HG03064 (cell line): Measurements from ENCODE around the gene COG7.
"Not testable (repeated sequence)": the region's sequence is repeated elsewhere in the genome, so short reads cannot be mapped to it uniquely, and the experiment has no call there.

Source experiments
- ATAC-seq: cut with Tn5 transposase; IDR thresholded peaks from one replicate; pipeline ENCODE4 v1.9.1; 2021; ENCODE audit warnings: low read depth; ENCODE audit not compliant: unreplicated experiment

Gene COG7

DNA sequence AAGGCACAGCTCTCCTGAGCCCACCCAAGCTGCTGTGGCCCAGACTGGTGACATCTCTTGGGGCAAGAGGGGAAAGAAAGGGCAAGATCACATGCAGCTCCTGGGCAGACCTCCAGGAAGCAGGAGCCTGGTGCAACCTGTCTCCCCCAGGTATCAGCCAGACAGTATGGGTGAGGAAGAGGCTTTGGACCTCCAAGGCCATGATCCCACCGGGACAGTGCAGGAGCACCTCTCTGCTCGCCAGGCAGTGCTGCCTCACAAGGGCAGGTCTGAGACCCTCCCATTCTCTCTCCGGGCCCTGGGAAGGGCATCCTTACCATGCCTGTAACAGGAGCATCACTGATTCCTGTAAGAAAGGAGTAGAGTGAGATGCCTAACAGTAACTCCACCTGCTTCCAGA, 25.6 kb upstream of the COG7 start:
- ATAC-seq = no peak

DNA sequence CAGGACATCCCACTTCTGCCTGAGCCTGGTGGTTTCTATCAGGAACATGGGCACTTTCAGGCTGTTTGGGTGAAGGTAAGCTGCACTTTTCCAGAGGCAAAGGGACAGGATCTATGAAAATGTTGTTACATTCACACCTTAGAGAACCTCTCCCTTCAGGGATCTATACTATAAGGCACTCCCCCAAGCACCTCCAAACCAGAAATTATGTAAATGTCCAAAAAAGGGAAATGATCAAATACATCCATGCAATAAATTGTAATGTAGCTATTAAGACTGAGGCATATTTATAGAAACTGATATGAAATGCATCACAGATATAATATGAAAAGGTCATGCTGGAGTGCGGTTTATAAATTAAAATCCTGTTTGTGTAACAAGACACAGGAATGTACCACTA, 23.3 kb upstream of the COG7 start:
- no peak for ATAC-seq

DNA sequence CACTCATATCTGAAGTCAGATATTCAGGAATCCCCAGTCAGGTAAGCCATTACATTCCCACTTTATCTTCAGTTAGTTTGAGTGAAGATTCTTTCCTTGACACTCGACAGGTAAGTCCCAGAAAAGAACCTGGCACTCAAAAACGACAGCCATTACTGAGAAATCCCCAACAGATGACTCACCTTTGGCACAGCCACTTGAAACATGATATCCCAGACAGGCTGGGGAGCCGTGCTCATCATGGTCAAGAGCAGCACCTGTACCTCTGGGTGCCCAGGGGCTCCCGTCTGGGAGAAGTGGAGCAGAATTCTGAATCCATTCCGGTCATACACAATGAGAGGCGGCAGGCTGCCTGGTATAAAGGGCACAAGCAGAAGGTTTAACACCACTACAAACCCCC, 16.8 kb upstream of the COG7 start:
- no peak for ATAC-seq

DNA sequence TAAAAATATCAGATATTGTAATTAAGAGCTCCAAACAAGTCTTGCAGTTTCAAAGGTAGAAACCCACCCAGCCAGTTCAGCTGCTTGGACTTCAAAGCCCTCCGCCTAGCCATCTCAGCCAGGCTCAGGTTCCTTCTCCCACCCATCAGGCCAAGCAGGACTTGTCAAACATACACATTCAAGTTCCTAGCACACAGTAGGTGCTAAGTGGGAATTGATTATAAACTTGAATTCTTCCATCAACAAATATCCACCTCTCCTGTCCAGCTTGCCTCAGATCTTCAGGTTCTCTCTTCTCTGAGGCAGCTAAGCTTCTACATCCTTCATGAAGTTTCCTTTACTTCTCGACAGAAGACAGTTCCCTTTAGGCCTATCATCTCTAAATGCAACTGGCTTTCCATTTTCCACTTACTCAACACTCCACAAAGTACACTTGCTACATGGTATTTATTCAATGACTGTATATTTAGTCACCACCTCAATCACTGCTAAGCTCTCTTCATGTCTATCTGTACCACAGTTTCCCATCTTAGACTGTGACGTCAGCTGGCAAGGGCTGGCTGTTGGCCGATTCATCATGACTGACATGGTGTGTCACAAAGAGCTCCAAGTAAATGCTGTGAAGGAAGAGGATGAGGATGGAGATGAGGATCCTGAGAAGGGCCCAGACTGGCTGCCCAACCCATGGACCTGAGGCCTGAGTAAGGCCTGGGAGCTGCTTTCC, 13.3 kb upstream of the COG7 start:
- no peak for ATAC-seq

DNA sequence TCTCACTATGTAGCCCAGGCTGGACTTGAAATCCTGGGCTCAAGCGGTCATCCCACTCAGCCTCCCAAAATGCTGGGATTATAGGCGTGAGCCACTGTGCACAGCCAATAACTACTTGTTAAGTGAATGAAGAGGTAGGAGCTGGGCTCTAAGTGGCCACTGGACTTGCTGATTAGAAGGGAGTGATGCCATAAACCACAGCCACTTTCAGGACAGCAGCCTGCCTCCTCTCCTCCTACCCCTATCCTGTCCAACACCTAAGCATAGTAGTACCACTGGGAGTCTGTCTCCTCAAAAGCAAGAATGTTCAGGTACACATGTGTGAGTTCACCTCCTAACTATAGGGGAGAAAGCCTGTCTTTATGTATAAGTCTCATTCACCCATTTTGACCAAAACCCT, 12.2 kb upstream of the COG7 start:
- no peak for ATAC-seq

DNA sequence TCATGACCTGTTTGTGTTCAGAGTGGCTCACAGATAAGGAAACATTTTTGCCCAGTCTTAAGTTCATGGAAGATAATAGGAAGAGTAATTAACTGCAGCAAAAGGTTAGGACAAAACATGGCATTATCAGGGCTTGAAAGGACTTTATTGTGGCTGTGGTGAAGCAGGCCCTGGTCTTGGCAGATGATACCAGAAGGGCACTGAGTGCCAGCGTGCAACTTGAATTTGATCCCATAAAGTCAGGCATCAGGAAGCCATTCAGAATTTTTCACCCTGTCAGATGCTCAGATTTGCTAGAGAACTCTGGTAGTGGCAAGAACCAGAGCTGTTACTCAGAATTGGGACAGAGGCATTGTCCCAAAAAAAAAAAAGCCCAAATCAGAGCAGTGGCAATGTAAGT, 11.2 kb upstream of the COG7 start:
- ATAC-seq = no peak

DNA sequence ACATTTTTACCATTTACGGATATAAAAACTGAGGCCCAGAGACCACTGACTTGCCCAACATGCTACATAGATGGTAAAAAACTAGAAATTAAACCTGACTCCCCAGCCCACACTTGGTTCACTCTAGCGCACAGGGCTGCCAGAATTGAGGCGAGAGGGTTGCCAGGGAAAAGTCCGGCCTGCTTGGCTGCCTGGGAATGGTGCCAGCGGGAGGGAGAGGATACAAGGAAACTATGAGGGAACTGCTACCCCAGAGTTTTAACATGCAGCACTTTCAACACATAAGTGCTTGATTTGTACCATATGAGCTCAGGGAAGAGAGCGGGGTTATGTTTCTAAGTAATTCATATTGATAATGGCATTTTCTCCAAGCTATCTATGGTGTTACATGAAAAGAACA, 10.0 kb upstream of the COG7 start:
- ATAC-seq = not testable (repeated sequence)

DNA sequence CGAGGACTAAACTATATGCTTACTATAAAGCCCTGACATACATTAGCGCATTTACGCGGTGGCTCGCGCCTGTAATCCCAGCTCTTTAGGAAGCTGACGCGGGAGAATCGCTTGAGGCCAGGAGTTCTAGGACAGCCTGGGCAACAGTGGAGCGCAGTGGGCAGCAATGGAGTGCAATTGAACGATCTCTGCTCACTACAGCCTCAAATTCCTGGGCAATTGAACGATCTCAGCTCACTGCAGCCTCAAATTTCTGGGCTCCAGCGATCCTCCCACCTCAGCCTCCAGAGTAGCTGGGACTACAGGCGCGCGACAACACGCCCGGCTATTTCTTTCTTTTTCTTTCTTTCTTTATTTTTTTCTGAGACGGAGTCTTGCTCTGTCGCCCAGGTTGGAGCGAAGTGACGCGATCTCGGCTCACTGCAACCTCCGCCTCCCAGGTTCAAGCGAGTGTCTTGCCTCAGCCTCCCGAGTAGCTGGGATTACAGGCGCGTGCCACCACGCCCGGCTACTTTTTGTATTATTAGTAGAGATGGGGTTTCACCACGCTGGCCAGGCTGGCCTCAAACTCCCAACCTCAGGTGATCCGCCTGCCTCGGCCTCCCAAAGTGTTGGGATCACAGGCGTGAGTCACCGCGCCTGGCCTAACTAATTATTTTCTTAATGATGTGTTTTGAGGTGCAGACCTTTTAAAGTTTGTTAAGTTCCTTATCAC, 506 bp upstream of the COG7 start:
- ATAC-seq = no peak

DNA sequence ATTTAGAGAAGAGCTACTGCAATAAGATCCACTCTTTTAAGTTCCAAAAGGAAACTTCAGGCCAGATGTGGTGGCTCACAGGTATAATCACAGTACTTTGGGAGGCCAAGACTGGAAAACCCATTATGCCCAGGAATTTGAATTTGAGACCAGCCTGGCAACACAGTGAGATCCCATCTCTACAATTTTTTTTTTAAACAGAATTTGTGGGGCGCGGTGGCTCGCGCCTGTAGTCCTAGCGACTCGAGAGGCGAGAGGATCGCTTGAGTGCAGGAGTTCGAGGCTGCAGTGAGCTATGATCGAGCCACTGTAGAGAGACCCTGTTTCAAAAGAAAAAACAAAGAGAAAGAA, 793 bp downstream of the COG7 start:
- no peak for ATAC-seq

DNA sequence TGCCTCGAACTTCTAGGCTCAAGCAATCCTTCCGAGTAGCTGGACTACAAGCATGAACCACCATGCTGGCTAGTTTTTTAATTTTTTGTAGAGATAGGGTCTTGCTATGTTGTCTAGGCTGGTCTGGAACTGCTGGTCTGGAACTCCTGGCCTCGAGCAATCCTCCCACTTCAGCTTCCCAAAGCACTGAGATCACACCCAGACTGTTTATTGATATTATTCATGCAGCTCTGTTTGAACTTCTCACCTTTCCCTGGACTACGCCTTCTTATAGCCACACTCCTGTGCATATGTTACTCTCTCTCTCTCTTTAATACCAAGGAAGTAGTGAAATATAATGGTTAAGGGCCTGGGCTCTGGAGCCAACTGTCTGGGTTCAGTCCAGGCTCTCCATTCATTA, 4.6 kb downstream of the COG7 start:
- no peak for ATAC-seq

DNA sequence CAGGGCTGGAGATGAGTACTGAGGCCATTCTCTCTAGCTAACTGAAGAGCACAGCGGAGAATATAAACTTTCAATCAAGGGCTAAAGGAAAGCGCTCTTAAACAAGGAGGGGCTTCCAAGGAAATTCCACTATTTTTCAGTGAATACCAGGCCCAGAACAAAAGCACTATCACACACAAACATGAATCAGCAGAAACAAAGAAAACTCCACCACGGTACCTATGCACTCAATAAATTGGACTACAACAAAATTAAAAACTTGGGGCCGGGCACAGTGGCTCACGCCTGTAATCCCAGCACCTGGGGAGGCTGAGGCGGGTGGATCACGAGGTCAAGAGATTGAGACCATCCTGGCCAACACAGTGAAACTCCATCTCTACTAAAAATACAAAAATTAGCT, 15.4 kb downstream of the COG7 start:
- not testable (repeated sequence) for ATAC-seq

DNA sequence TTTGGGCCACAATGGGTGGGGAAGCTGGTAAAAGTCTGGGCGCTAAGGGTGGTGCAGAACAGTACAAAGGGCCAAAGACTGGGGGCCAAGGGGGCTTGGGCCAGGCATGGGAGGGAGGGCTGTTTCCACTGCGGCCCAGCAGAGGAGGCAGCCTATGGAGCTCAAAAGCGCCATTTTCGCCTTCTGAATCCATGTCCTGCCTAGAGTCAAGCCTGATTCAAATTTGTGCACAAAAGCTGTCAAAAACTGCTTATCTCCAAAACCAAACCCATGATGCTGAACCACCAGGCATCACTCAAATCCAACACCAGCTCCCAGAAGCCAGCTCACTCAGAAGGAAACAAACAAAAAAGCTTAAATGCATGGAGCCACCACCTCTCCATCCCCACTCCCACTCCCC, 16.0 kb downstream of the COG7 start:
- ATAC-seq = no peak

DNA sequence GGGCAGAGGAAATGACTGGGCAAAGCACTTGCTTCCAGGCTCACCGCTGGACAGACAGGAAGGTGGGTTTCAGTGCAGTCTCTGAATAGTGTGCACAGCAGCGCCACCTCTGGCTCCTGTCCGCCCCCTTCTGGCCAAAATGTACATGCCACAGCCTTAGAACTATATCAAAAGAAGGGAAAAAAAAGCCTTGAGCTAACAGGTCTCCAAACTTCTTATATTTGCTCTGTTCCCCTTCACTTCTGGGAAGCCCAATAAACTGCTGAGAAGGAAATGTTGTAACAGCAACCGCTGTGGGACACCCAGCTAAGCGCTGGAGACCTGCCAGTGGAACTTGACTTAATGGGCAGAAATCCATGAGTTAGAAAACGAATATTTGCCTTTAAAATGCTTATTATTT, 17.5 kb downstream of the COG7 start:
- no peak for ATAC-seq

DNA sequence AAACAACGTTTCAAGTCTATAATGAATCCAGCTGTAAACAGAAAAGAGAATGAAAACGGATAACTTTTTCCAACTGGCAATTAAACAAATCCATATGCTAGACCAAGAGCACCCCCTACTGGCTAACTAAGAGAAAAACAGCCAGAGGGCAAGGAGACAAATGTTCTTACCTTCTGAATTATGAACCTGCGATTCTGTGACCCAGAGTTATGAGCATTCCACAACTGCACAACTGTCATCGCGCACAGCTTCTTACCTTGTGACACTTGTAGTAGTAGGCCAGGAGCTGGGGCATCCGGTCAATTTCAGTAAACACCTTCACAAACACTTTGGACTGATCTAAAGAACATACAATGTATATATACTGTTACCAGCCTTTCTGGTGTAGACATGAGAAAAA, 18.6 kb downstream of the COG7 start:
- ATAC-seq = no peak

DNA sequence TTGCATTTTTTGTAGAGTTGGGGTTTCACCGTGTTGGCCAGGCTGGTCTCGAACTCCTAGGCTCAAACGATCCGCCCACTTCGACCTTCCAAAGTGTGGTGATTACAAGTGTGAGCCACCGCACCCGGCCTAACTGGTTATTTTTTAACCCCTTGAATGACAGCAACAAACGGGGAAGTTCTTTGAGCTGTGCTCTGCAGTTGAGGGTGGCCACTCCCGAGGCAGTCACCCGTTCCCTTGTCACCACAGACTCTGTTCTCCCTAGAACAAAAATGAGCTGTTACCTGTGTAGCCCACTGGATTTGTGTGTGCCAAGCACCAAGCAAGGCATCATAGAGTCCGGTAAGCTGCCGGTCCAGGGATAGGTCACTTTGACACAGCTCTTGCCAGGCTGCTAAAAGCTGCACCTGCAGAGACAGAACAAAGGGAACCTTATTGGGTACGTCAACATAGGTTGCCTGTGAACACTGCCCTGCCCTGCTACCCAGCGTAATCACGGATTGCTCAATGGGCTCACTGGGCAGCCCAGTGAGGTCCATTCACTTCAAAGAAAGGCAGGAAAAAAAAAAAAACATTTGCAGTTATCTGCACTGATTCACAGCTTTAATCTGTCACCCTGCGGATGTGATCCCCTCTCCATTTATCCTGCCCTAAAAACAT, 19.6 kb downstream of the COG7 start:
- ATAC-seq = no peak

DNA sequence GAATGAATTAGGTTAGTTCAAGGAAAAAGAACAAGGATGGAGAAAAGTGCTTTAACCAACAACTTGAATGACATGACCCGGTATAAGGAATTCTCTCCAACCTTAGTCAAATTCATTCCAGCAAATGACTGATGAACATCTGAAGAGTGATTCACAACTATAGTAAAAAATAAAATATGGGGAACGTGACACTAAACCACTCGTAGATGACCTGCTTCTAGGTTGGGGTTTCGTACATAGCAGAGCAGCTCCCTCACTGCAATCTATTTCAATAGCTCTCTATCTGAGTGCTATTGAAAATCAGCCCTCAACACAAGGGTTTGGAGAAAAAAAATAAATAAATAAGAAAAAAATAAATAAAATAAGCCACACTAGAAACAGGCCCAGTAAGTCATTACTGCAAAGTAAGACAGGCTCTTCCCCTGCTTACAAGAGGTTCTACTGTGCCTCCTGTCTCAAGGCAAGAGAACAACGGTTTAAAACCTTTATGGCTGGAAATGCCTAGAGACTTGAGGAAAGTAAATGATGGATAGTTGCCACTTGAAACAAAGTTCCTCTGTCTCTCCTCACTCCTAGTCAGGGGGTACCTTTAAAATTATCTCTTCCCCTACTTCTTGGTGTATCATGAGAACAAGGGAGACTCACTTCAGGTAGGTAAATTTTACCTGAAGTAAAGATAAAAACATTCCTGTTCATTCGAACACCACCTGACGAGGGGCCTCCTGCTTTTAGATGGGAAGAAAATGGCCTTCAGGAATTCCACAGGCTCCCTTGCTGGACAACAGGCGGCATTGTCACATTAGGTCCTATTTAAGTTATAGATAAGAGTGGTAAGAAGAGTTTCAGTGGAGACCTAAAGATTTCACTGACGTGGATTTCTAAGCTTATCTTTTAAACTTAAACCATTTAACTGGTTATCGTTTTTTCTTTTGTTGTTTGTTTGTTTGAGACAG, 20.5 kb downstream of the COG7 start:
- no peak for ATAC-seq

DNA sequence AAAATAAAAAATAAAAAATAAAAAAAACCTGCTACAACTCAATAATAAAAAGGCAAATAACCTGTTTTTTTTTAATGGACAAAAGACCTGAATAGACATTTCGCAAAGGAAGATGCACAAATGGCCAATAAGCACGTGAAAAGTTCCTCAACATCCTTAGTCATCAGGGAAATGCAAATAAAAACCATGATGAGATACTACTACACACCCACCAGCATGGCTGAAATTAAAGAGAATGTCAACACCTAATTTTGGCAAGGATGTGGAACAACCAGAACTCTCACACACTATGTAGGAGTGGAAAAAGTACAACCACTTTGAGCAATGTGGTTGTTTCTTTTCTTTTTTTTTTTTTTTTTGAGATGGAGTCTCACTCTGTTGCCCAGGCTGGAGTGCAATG, 24.6 kb downstream of the COG7 start:
- no peak for ATAC-seq

DNA sequence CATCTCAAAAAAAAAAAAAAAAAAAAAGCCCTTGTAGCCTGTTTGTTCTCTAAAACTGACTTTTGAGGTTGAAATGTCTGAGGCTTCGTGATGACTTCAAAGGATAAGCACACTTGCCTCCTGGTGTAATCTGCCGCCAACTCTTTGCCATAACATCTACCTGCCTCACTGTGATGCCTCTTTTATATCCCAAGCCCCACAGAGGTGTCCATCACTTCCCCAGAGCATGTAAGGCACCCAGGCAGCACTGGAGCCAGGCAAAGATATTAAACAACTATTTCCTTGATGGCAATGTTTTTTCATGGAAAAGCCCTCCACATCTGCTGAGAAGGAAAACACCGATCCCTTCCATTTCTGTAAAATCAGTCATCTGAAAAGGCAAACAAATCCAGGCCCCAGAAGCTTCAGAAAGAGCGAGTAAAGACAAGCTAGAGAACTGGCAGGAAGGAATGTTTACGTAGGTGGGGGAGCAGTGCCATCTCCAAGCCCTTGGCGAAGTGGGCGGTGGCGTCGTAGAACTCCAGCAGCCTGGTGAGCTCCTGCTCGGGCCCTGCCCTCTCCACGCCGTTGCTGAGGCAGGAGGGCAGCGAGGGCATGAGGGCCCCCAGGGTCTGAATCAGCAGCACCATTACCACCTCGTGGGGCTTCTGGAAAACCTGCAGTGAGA, 28.6 kb downstream of the COG7 start:
- ATAC-seq = no peak

DNA sequence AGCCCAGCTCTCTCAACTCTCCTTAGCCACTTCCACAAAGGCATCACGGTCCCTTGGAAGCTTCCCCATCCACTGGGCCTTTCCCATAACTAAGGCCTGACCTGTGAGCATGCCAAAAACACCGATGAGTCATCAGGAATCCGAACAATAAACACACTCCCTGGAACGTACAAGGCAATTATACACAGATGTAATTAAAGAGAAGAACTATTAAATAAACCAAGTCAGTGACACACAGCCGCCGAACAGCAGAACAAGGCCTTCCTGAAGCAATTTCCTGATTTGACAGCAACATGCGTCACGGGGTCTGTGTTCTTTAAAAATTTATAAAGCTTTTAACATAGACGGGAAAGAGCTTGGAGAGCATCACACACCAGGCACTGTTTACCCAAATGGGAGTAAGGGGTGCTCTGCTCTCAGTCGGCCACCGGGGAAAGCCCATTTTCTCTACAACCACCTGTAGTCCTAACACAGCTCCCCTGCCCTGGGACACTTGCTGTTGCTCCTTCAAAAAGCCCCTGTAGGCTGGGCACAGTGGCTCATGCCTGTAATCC, 29.4 kb downstream of the COG7 start:
- ATAC-seq = no peak

DNA sequence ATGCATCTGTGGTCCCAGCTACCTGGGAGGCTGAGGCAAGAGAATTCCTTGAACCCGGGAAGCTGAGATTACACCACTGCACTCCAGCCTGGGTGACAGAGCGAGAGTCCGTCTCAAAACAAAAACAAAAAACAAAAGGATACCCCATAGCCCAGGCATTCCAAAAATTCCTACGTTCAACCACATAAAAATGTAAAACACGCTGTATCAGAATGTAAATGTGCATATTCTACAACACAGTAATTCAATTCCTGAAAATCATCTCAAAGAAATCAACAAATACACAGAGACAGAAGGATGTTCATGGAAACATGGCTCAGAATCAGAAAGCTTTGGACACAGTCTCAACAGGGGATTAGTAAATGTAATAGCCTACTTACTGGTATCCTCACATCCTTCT, 33.0 kb downstream of the COG7 start:
- no peak for ATAC-seq
